HL-60 (cell line): ENCODE data around the gene SLC18A2.

Source experiments
- DNase-seq, 2 experiments: peaks; one replicate each; pipeline ENCODE4 v3.0.0-alpha.2; 2010 to 2020; ENCODE audit warnings: low read depth in 1 of 2, low spot score in 1 of 2
- H3K27ac ChIP-seq: fragments of 250-450 bp; sonication (Bioruptor Pico); replicated peaks from 2 replicates; pipeline ENCODE4 v1.5.1; 2020; ENCODE audit warnings: mild to moderate bottlenecking, moderate library complexity
- H3K27me3 ChIP-seq: fragments of 250-450 bp; sonication (Bioruptor Pico); 2 replicates; pipeline ENCODE4 v1.5.1; 2021; ENCODE audit warnings: mild to moderate bottlenecking, moderate library complexity; ENCODE audit not compliant: insufficient read depth, poor library complexity, severe bottlenecking
- H3K4me3 ChIP-seq: replicated peaks from 2 replicates; pipeline ENCODE4 v1.5.1; 2011; ENCODE audit warnings: mild to moderate bottlenecking, control low read depth, low read length; ENCODE audit not compliant: insufficient read depth
- GABPA ChIP-seq: IDR thresholded peaks from 2 replicates; pipeline ENCODE4 v1.6.1; 2012; ENCODE audit warnings: low read depth
- POLR2AphosphoS5 ChIP-seq: IDR thresholded peaks from 2 replicates; pipeline ENCODE4 v1.6.1; 2012; ENCODE audit warnings: low read depth
- SPI1 ChIP-seq: IDR thresholded peaks from 2 replicates; pipeline ENCODE4 v1.6.1; 2012; ENCODE audit warnings: low read depth, mild to moderate bottlenecking, borderline replicate concordance
- TF ChIP-seq, protein P1 (sequence below): IDR thresholded peaks from 2 replicates; pipeline ENCODE4 v1.6.1; 2012; ENCODE audit warnings: low read depth; ENCODE audit not compliant: insufficient replicate concordance
- TF ChIP-seq, protein P2 (sequence below): IDR thresholded peaks from one replicate; pipeline ENCODE4 v1.5.1; 2011; ENCODE audit warnings: low read length, control low read depth, inconsistent platforms; ENCODE audit not compliant: insufficient read depth

Gene SLC18A2

DNA sequence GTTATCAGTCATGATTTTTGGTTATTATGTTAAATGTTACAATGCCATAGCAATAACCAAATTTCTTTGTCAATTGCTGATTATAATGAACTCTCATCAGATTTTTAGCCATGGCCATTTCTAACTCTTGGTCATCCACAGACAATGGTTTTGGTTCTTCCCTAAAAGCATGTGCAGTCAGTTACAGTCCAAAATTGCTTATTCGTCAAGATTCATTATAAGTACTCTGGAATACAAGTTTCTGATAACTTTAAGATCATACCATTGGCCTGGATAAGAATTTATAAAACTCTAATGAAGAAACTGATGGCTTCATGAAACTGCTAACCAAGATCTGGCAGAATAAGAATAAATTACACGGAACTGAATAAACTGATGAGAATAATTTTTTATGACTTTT lies 83.5 kb downstream of the SLC18A2 start:
- H3K27me3 ChIP-seq, result no peaks in the 10 kb centered on the region
- DNase-seq, result no peak
- no peak overlapping the region for H3K4me3 ChIP-seq
- TF ChIP-seq SPI1 (no peak), GABPA (no peak), POLR2AphosphoS5 (no peak)
- TF ChIP-seq, protein P1, sequence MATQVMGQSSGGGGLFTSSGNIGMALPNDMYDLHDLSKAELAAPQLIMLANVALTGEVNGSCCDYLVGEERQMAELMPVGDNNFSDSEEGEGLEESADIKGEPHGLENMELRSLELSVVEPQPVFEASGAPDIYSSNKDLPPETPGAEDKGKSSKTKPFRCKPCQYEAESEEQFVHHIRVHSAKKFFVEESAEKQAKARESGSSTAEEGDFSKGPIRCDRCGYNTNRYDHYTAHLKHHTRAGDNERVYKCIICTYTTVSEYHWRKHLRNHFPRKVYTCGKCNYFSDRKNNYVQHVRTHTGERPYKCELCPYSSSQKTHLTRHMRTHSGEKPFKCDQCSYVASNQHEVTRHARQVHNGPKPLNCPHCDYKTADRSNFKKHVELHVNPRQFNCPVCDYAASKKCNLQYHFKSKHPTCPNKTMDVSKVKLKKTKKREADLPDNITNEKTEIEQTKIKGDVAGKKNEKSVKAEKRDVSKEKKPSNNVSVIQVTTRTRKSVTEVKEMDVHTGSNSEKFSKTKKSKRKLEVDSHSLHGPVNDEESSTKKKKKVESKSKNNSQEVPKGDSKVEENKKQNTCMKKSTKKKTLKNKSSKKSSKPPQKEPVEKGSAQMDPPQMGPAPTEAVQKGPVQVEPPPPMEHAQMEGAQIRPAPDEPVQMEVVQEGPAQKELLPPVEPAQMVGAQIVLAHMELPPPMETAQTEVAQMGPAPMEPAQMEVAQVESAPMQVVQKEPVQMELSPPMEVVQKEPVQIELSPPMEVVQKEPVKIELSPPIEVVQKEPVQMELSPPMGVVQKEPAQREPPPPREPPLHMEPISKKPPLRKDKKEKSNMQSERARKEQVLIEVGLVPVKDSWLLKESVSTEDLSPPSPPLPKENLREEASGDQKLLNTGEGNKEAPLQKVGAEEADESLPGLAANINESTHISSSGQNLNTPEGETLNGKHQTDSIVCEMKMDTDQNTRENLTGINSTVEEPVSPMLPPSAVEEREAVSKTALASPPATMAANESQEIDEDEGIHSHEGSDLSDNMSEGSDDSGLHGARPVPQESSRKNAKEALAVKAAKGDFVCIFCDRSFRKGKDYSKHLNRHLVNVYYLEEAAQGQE, result no peak
- TF ChIP-seq, protein P2, sequence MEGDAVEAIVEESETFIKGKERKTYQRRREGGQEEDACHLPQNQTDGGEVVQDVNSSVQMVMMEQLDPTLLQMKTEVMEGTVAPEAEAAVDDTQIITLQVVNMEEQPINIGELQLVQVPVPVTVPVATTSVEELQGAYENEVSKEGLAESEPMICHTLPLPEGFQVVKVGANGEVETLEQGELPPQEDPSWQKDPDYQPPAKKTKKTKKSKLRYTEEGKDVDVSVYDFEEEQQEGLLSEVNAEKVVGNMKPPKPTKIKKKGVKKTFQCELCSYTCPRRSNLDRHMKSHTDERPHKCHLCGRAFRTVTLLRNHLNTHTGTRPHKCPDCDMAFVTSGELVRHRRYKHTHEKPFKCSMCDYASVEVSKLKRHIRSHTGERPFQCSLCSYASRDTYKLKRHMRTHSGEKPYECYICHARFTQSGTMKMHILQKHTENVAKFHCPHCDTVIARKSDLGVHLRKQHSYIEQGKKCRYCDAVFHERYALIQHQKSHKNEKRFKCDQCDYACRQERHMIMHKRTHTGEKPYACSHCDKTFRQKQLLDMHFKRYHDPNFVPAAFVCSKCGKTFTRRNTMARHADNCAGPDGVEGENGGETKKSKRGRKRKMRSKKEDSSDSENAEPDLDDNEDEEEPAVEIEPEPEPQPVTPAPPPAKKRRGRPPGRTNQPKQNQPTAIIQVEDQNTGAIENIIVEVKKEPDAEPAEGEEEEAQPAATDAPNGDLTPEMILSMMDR, result no peak
- no peak overlapping the region for H3K27ac ChIP-seq

DNA sequence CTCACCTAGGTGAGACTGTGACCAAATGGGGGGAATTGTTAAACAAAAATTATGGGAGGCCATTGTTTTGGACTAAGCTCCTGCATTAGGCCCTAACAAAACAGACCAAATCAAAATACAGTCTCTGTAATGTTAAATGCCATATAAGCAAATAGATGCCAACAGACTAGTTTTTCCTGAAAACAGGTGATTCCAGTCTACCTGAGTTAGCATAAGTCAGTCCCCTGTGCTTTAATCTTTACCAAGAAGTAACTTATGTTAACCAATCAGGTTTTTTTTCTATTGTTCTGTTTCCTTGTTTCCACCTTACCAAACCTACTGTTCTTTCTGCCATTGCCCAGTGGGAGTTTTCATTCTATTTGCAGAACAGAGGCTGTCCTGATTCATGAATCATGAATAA lies 86.3 kb downstream of the SLC18A2 start:
- TF ChIP-seq, protein P1, result no peak
- TF ChIP-seq, protein P2, result no peak
- no peak for TF ChIP-seq GABPA
- no peak for TF ChIP-seq SPI1
- TF ChIP-seq POLR2AphosphoS5, result no peak
- Histone ChIP-seq H3K4me3 (no peak overlapping the region), H3K27me3 (no peaks in the 10 kb centered on the region), H3K27ac (no peak overlapping the region)
- DNase-seq, result no peak
